ENCODE results near the gene AZIN2. TPM values are rescaled to one million over a fixed set of nuclear protein-coding genes. Genes with fewer than 3 reads are reported as not detected.

Gene AZIN2
- polyA plus RNA-seq, 4 donors, result 6.6 to 8.9 (median 8.4) TPM

Other genes with a start within 250 kb of the AZIN2 start
- 10 to 100 TPM; 40.6 to 69.7 (median 52.6) TPM for gene FNDC5, start 210.2 kb upstream of the AZIN2 start, polyA plus RNA-seq (ENCODE audit: insufficient read length in 4 of 4)
- gene HPCA, start 194.7 kb upstream of the AZIN2 start, polyA plus RNA-seq (ENCODE audit: insufficient read length in 4 of 4), result under 1 TPM; 0.48 to 0.95 (median 0.58) TPM
- gene TMEM54, start 179.8 kb upstream of the AZIN2 start, polyA plus RNA-seq (ENCODE audit: insufficient read length in 4 of 4), result 10 to 100 TPM in 2 of 4 donors, 1 to 10 TPM in 2; 5.5 to 13.1 (median 10.4) TPM
- gene RNF19B, start 116.3 kb upstream of the AZIN2 start, polyA plus RNA-seq (ENCODE audit: insufficient read length in 4 of 4), result 10 to 100 TPM; 16.6 to 19.0 (median 17.9) TPM
- 100 to 1,000 TPM; 183 to 246 (median 218) TPM for gene AK2, start 44.3 kb upstream of the AZIN2 start, polyA plus RNA-seq (ENCODE audit: insufficient read length in 4 of 4)
- gene TRIM62, start 100.9 kb downstream of the AZIN2 start, polyA plus RNA-seq (ENCODE audit: insufficient read length in 4 of 4), result 10 to 100 TPM in 1 of 4 donors, 1 to 10 TPM in 3; 6.9 to 10.8 (median 8.2) TPM
- 10 to 100 TPM; 55.5 to 80.2 (median 66.3) TPM for gene ZNF362, start 175.3 kb downstream of the AZIN2 start, polyA plus RNA-seq (ENCODE audit: insufficient read length in 4 of 4)
- under 1 TPM in 2 of 4 donors, not detected in 2; 0.20 to 0.21 TPM for gene A3GALT2, start 239.9 kb downstream of the AZIN2 start, polyA plus RNA-seq (ENCODE audit: insufficient read length in 4 of 4)